ENCODE data around the gene TEX261.

DNA sequence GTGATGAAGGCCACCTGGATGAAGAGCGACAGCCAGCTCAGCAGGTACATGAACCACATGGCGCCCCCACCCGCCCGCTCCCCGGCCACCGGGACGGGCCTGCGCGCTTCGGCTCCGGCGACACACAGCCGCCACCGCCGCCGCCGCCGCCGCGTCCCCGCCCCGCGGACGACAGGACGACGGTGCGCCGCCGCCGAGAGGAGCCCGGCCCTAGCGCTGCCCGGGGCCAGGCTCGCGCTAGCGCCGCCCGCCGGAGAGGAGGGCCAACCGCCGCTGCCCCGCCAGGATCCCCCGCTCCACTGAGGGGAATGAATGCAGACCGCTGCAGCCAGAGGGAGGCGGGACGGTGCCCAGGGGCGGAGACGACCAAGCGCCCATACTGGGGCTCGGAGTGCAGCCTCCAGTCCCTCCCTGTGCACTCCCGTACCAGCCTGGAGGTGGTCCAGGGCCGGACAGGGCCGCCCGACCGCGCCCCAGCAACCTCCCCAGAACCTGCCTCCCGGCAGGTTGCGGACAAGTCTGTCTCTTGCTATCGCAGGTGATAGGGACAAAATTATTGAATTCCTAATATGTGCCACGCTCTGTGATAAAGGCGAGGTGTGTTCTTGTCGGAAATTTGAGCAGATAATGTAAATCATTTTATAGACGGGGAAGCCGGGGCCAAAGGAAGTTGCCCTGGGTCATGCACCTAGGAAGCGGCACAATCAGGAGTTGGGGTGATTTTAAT lies at the start of gene TEX261:
- TF ChIP-seq, protein P1, sequence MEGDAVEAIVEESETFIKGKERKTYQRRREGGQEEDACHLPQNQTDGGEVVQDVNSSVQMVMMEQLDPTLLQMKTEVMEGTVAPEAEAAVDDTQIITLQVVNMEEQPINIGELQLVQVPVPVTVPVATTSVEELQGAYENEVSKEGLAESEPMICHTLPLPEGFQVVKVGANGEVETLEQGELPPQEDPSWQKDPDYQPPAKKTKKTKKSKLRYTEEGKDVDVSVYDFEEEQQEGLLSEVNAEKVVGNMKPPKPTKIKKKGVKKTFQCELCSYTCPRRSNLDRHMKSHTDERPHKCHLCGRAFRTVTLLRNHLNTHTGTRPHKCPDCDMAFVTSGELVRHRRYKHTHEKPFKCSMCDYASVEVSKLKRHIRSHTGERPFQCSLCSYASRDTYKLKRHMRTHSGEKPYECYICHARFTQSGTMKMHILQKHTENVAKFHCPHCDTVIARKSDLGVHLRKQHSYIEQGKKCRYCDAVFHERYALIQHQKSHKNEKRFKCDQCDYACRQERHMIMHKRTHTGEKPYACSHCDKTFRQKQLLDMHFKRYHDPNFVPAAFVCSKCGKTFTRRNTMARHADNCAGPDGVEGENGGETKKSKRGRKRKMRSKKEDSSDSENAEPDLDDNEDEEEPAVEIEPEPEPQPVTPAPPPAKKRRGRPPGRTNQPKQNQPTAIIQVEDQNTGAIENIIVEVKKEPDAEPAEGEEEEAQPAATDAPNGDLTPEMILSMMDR (conservative IDR thresholded peaks at IDR 0.05; ENCODE audit: low read length): peak; percentile 62
- TF ChIP-seq EZH2phosphoT487 (IDR thresholded peaks at IDR 0.05; ENCODE audit: borderline replicate concordance, low read depth, low read length): no peak

Data from OCI-LY7 (cell line).